Large intestine (tissue), 3 donors: ENCODE measurements around the gene ARFGAP2. TPM values are rescaled to one million over a fixed set of nuclear protein-coding genes. Genes with fewer than 3 reads are reported as not detected.
"Not testable (repeated sequence)": the region's sequence is repeated elsewhere in the genome, so short reads cannot be mapped to it uniquely, and the experiment has no call there.

ENCODE experiments used
- DNase-seq, 2 donors: peaks; one replicate each; pipeline versions ENCODE4 v3.0.0 to v3.0.0-alpha.2; 2013
- H3K27ac ChIP-seq: one replicate; pipeline ENCODE4 v1.5.1; 2013; ENCODE audit warnings: low read length
- H3K27me3 ChIP-seq: 2 replicates; pipeline ENCODE4 v1.6.1; 2013; ENCODE audit warnings: low read length; ENCODE audit not compliant: control insufficient read depth, insufficient read depth
- H3K36me3 ChIP-seq: 2 replicates; pipeline ENCODE4 v1.6.1; 2013; ENCODE audit warnings: low read length; ENCODE audit not compliant: control insufficient read depth, insufficient read depth
- H3K4me1 ChIP-seq: one replicate; pipeline ENCODE4 v1.6.1; 2013; ENCODE audit warnings: low read length; ENCODE audit not compliant: control insufficient read depth, insufficient read depth
- H3K4me3 ChIP-seq: one replicate; pipeline ENCODE4 v1.5.1; 2013; ENCODE audit warnings: low read length
- H3K9me3 ChIP-seq: one replicate; pipeline ENCODE4 v1.6.1; 2013; ENCODE audit warnings: mild to moderate bottlenecking, low read depth, low read length, moderate library complexity; ENCODE audit not compliant: control insufficient read depth
- WGBS: methylation state at CpG from one replicate; pipeline ENCODE4 v1.1.5; 2013; ENCODE audit warnings: low lambda C conversion rate; ENCODE audit not compliant: insufficient coverage; 5-methylcytosine and 5-hydroxymethylcytosine counted together
- polyA plus RNA-seq: library from polyadenylated mRNA; unstranded; fragments of 120-200 nt; gene quantifications from one replicate; pipeline ENCODE4 v1.2.1, GENCODE V29; 2013

The ARFGAP2 gene
- polyA plus RNA-seq, 1 donor: 74.8 TPM

- DNase-seq: no peak
- no peaks in the 10 kb centered on the region for H3K27me3 ChIP-seq
- WGBS: 100% methylated on average over 1 of the region's 5 CpGs
- no peak overlapping the region for H3K4me3 ChIP-seq
- no peaks in the 10 kb centered on the region for H3K9me3 ChIP-seq
- no peaks in the 10 kb centered on the region for H3K36me3 ChIP-seq
- H3K4me1 ChIP-seq: no peaks in the 10 kb centered on the region
- no peak overlapping the region for H3K27ac ChIP-seq
Measured at GRCh38 chr11:47208628-47209027, 31.9 kb upstream of the ARFGAP2 start.

- not testable (repeated sequence) for H3K36me3 ChIP-seq, H3K9me3 ChIP-seq, H3K4me1 ChIP-seq, DNase-seq, H3K27me3 ChIP-seq, H3K27ac ChIP-seq, H3K4me3 ChIP-seq
- no CpG with 5 or more reads among the region's 13 CpGs for WGBS
Measured at GRCh38 chr11:47208008-47208552, 31.4 kb upstream of the ARFGAP2 start.

GRCh38 chr11:47207459-47207858 is 30.8 kb upstream of the ARFGAP2 start:
- Histone ChIP-seq H3K27me3 (no peaks in the 10 kb centered on the region), H3K4me1 (no peaks in the 10 kb centered on the region), H3K9me3 (no peaks in the 10 kb centered on the region), H3K36me3 (no peaks in the 10 kb centered on the region), H3K4me3 (no peak overlapping the region), H3K27ac (no peak overlapping the region)
- no CpG with 5 or more reads among the region's 6 CpGs for WGBS
- DNase-seq: no peak

GRCh38 chr11:47206577-47206976 is 29.9 kb upstream of the ARFGAP2 start:
- DNase-seq, H3K4me1 ChIP-seq, H3K36me3 ChIP-seq, H3K4me3 ChIP-seq, H3K9me3 ChIP-seq, H3K27ac ChIP-seq, H3K27me3 ChIP-seq: not testable (repeated sequence)
- no CpG with 5 or more reads among the region's 5 CpGs for WGBS

GRCh38 chr11:47204637-47204989 is 27.9 kb upstream of the ARFGAP2 start:
- Histone ChIP-seq H3K36me3 (no peaks in the 10 kb centered on the region), H3K27ac (no peak overlapping the region), H3K9me3 (no peaks in the 10 kb centered on the region), H3K27me3 (no peaks in the 10 kb centered on the region), H3K4me1 (no peaks in the 10 kb centered on the region), H3K4me3 (no peak overlapping the region)
- no CpG with 5 or more reads among the region's 2 CpGs for WGBS
- no peak for DNase-seq

GRCh38 chr11:47202576-47202975 is 25.9 kb upstream of the ARFGAP2 start:
- Histone ChIP-seq H3K9me3 (no peaks in the 10 kb centered on the region), H3K36me3 (no peaks in the 10 kb centered on the region), H3K27me3 (no peaks in the 10 kb centered on the region), H3K4me1 (no peaks in the 10 kb centered on the region), H3K4me3 (no peak overlapping the region), H3K27ac (no peak overlapping the region)
- DNase-seq: no peak
- WGBS: no CpG with 5 or more reads among the region's 5 CpGs

- Histone ChIP-seq H3K27ac (no peak overlapping the region), H3K9me3 (no peaks in the 10 kb centered on the region), H3K27me3 (no peaks in the 10 kb centered on the region), H3K4me3 (no peak overlapping the region), H3K4me1 (no peaks in the 10 kb centered on the region), H3K36me3 (no peaks in the 10 kb centered on the region)
- DNase-seq: no peak
- WGBS: no CpG with 5 or more reads among the region's 4 CpGs
Measured at GRCh38 chr11:47201015-47201414, 24.3 kb upstream of the ARFGAP2 start.

GRCh38 chr11:47198161-47198560 is 21.5 kb upstream of the ARFGAP2 start:
- not testable (repeated sequence) for H3K27me3 ChIP-seq, H3K4me3 ChIP-seq, H3K27ac ChIP-seq, H3K36me3 ChIP-seq, DNase-seq, H3K9me3 ChIP-seq, H3K4me1 ChIP-seq
- no CpG with 5 or more reads among the region's 9 CpGs for WGBS

GRCh38 chr11:47192111-47192510 is 15.4 kb upstream of the ARFGAP2 start:
- Histone ChIP-seq H3K4me3 (no peak overlapping the region), H3K27me3 (no peaks in the 10 kb centered on the region), H3K4me1 (peaks cover 34% of the 10 kb centered on the region), H3K36me3 (no peaks in the 10 kb centered on the region), H3K9me3 (no peaks in the 10 kb centered on the region), H3K27ac (no peak overlapping the region)
- no CpG with 5 or more reads among the region's 4 CpGs for WGBS
- no peak for DNase-seq

GRCh38 chr11:47191137-47191536 is 14.5 kb upstream of the ARFGAP2 start:
- H3K4me1 ChIP-seq: peaks cover 42% of the 10 kb centered on the region
- not testable (repeated sequence) for H3K27ac ChIP-seq, H3K27me3 ChIP-seq, H3K9me3 ChIP-seq, H3K36me3 ChIP-seq, DNase-seq, H3K4me3 ChIP-seq
- WGBS: 92% methylated on average over 5 of the region's 10 CpGs

GRCh38 chr11:47189100-47189834 is 12.6 kb upstream of the ARFGAP2 start:
- 29% methylated on average over 1 of the region's 11 CpGs for WGBS
- DNase-seq: peak; percentile 92 to 96
- no peaks in the 10 kb centered on the region for H3K27me3 ChIP-seq
- peaks cover 49% of the 10 kb centered on the region for H3K4me1 ChIP-seq
- H3K4me3 ChIP-seq: no peak overlapping the region
- H3K27ac ChIP-seq: peak overlapping the region; percentile 94
- no peaks in the 10 kb centered on the region for H3K36me3 ChIP-seq
- no peaks in the 10 kb centered on the region for H3K9me3 ChIP-seq
